Measurements from ENCODE around the gene TMIGD2.
A peak's percentile ranks its signal among the peaks of the same experiment; 100 is the strongest.
"Not testable (repeated sequence)": the region's sequence is repeated elsewhere in the genome, so short reads cannot be mapped to it uniquely, and the experiment has no call there.

TMIGD2 gene

GRCh38 chr19:4342314-4342614, 40.1 kb upstream of the TMIGD2 start:
- Histone ChIP-seq H3K36me3 (ENCODE audit: control insufficient read depth in 5 of 5, insufficient read depth in 5 of 5, low read length in 5 of 5) (peaks cover 0 to 9% (median 4%) of the 10 kb centered on the region in 5 donors), H3K4me1 (ENCODE audit: control insufficient read depth in 5 of 5, insufficient read depth in 5 of 5, low read length in 5 of 5) (peaks cover 8 to 34% (median 28%) of the 10 kb centered on the region in 5 donors), H3K27me3 (ENCODE audit: control insufficient read depth in 5 of 5, insufficient read depth in 4 of 5, low read length in 5 of 5) (peaks cover 0 to 3% (median 0%) of the 10 kb centered on the region in 5 donors), H3K27ac (ENCODE audit: low read depth, low read length) (peak overlapping the region; percentile 93), H3K9ac (ENCODE audit: low read length in 5 of 5) (peak overlapping the region; percentile 62 to 97 (median 80)), H3K4me3 (ENCODE audit: low read depth in 1 of 5, low read length in 5 of 5) (peak overlapping the region; percentile 69 to 87 (median 81)), H3K9me3 (ENCODE audit: control insufficient read depth in 5 of 5, low read length in 5 of 5) (no peaks in the 10 kb centered on the region)

DNA sequence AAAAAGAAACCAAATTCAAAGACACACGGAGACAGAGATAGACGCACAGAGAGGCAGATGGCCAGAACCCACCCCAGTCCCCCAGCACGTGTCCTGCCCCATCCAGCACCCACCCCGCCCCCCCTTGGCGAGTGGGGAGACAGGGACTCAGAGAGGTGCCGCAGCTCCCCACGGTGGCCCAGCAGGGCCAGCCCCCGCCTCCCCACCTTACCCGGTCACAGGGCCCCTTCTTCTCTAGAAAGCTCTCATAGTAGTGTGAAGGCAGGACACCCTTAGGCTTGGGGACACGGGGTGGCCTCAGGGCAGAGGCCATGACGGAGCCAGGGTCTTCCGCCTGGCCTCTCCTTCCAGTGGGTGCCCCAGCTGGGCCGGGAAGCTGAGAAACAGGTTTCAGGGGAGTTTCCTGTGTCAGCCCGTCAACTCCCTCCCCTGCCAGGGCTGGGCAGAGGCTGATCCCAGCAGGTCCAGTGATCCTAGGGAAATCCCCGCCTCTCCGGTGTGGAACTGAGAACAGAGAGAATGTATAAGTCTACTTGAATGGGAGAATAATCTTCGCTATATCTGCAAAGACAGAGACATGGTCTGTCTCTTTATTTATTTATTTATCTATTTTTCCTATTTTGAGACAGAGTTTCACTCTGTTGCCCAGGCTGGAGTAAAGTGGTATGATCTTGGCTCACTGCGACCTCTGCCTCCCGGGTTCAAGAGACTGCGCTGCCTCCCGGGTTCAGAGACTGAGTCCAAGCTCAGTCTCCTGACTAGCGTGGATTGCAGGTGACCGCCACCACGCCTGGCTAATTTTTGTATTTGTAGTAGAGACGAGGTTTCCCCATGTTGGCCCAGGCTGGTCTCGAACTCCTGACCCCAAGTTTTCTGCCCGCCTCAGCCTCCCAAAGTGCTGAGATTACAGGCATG, 36.5 kb upstream of the TMIGD2 start, which contains the start of gene STAP2:
STAP2 (minus strand) TSS at position 387 of the 915 bp plus-strand sequence; CDS start at position 313, 74 bp downstream.
- Histone ChIP-seq H3K9me3 (ENCODE audit: control insufficient read depth in 5 of 5, low read length in 5 of 5) (no peaks in the 10 kb centered on the region), H3K4me3 (ENCODE audit: low read depth in 1 of 5, low read length in 5 of 5) (peak within 1 kb of the TSS; percentile 58 to 82 (median 66)), H3K27me3 (ENCODE audit: control insufficient read depth in 5 of 5, insufficient read depth in 4 of 5, low read length in 5 of 5) (peaks cover 0 to 3% (median 0%) of the 10 kb centered on the region in 5 donors), H3K9ac (ENCODE audit: low read length in 5 of 5) (peak within 1 kb of the TSS; percentile 16 to 87 (median 75)), H3K4me1 (ENCODE audit: control insufficient read depth in 5 of 5, insufficient read depth in 5 of 5, low read length in 5 of 5) (peaks cover 7 to 25% (median 20%) of the 10 kb centered on the region in 5 donors), H3K36me3 (ENCODE audit: control insufficient read depth in 5 of 5, insufficient read depth in 5 of 5, low read length in 5 of 5) (no peaks in the 10 kb centered on the region), H3K27ac (ENCODE audit: low read depth, low read length) (peak within 1 kb of the TSS; percentile 65)

GRCh38 chr19:4337906-4338440, 35.8 kb upstream of the TMIGD2 start:
- Histone ChIP-seq H3K27ac (ENCODE audit: low read depth, low read length) (peak overlapping the region; percentile 65), H3K9ac (ENCODE audit: low read length in 5 of 5) (peak overlapping the region; percentile 16 to 87 (median 75)), H3K4me3 (ENCODE audit: low read depth in 1 of 5, low read length in 5 of 5) (peak overlapping the region; percentile 58 to 82 (median 66)), H3K9me3 (ENCODE audit: control insufficient read depth in 5 of 5, low read length in 5 of 5) (no peaks in the 10 kb centered on the region), H3K36me3 (ENCODE audit: control insufficient read depth in 5 of 5, insufficient read depth in 5 of 5, low read length in 5 of 5) (no peaks in the 10 kb centered on the region), H3K4me1 (ENCODE audit: control insufficient read depth in 5 of 5, insufficient read depth in 5 of 5, low read length in 5 of 5) (peaks cover 7 to 22% (median 18%) of the 10 kb centered on the region in 5 donors), H3K27me3 (ENCODE audit: control insufficient read depth in 5 of 5, insufficient read depth in 4 of 5, low read length in 5 of 5) (peaks cover 0 to 3% (median 0%) of the 10 kb centered on the region in 5 donors)

GRCh38 chr19:4334929-4335570, 32.9 kb upstream of the TMIGD2 start:
- no peaks in the 10 kb centered on the region for H3K36me3 ChIP-seq (ENCODE audit: control insufficient read depth in 5 of 5, insufficient read depth in 5 of 5, low read length in 5 of 5)
- no peaks in the 10 kb centered on the region for H3K27me3 ChIP-seq (ENCODE audit: control insufficient read depth in 5 of 5, insufficient read depth in 4 of 5, low read length in 5 of 5)
- no peak overlapping the region for H3K27ac ChIP-seq (ENCODE audit: low read depth, low read length)
- H3K4me1 ChIP-seq (ENCODE audit: control insufficient read depth in 5 of 5, insufficient read depth in 5 of 5, low read length in 5 of 5): peaks cover 0 to 14% (median 10%) of the 10 kb centered on the region in 5 donors
- H3K9me3 ChIP-seq (ENCODE audit: control insufficient read depth in 5 of 5, low read length in 5 of 5): no peaks in the 10 kb centered on the region
- no peak overlapping the region for H3K4me3 ChIP-seq (ENCODE audit: low read depth in 1 of 5, low read length in 5 of 5)
- no peak overlapping the region for H3K9ac ChIP-seq (ENCODE audit: low read length in 5 of 5)

DNA sequence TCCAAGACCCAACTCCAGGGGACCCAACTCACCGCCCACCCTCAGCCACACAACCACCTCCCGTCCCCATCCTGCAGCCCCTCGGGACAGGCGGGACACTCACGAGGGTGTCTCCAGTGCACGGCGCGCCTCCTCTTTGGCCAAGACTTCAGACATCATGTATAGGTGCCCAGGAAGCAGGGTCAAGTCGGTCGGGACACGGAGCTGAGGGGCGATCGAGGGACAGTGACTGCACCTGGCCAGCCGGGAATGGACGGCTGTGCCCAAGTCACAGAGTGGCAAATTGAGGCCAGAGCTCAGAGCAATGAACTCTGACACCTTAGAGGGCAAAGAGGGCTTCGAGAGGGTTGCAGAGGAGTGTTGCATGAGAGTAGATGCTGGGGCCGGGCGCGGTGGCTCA, 27.7 kb upstream of the TMIGD2 start:
- peaks cover 0 to 25% (median 18%) of the 10 kb centered on the region in 5 donors for H3K4me1 ChIP-seq (ENCODE audit: control insufficient read depth in 5 of 5, insufficient read depth in 5 of 5, low read length in 5 of 5)
- no peaks in the 10 kb centered on the region for H3K9me3 ChIP-seq (ENCODE audit: control insufficient read depth in 5 of 5, low read length in 5 of 5)
- no peaks in the 10 kb centered on the region for H3K36me3 ChIP-seq (ENCODE audit: control insufficient read depth in 5 of 5, insufficient read depth in 5 of 5, low read length in 5 of 5)
- H3K9ac ChIP-seq (ENCODE audit: low read length in 5 of 5): no peak overlapping the region
- no peak overlapping the region for H3K4me3 ChIP-seq (ENCODE audit: low read depth in 1 of 5, low read length in 5 of 5)
- H3K27me3 ChIP-seq (ENCODE audit: control insufficient read depth in 5 of 5, insufficient read depth in 4 of 5, low read length in 5 of 5): peaks cover 0 to 11% (median 5%) of the 10 kb centered on the region in 5 donors
- H3K27ac ChIP-seq (ENCODE audit: low read depth, low read length): no peak overlapping the region

DNA sequence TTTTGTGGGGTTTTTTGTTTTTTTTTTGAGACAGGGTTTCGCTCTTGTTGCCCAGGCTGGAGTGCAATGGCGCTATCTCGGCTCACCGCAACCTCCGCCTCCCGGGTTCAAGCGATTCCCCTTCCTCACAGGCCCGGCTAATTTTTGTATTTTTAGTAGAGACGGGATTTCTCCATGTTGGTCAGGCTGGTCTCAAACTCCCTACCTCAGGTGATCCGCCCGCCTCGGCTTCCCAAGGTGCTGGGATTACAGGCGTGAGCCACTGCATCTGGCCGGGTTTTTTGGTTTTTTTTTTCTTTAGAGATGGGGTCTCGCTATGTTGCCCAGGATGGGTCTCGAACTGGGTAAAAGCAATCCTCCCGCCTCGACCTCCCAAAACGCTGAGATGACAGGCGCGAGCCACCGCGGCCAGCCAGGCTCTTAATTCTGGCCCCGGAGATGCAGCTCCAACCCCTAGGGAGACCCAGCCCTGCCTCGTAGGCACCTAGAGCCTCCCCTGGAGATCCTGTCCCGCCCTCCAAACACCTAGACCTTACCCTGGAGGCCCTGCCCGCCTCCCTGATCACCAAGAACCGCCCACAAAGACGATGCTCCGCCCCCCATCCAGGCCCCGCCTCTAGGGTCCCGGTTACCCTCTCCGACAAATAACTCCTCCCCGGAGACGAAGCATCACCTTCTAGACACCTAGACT, 26.9 kb upstream of the TMIGD2 start:
- H3K9ac ChIP-seq (ENCODE audit: low read length in 5 of 5): peak overlapping the region in 2 of 5 donors; percentile 39 to 52
- H3K4me1 ChIP-seq (ENCODE audit: control insufficient read depth in 5 of 5, insufficient read depth in 5 of 5, low read length in 5 of 5): peaks cover 0 to 25% (median 18%) of the 10 kb centered on the region in 5 donors
- peaks cover 0 to 11% (median 5%) of the 10 kb centered on the region in 5 donors for H3K27me3 ChIP-seq (ENCODE audit: control insufficient read depth in 5 of 5, insufficient read depth in 4 of 5, low read length in 5 of 5)
- peak overlapping the region in 3 of 5 donors; percentile 47 to 67 (median 47) for H3K4me3 ChIP-seq (ENCODE audit: low read depth in 1 of 5, low read length in 5 of 5)
- H3K9me3 ChIP-seq (ENCODE audit: control insufficient read depth in 5 of 5, low read length in 5 of 5); H3K27ac ChIP-seq (ENCODE audit: low read depth, low read length); H3K36me3 ChIP-seq (ENCODE audit: control insufficient read depth in 5 of 5, insufficient read depth in 5 of 5, low read length in 5 of 5): not testable (repeated sequence)

- no peak overlapping the region for H3K27ac ChIP-seq (ENCODE audit: low read depth, low read length)
- H3K9ac ChIP-seq (ENCODE audit: low read length in 5 of 5): peak overlapping the region in 2 of 5 donors; percentile 39 to 52
Measured at GRCh38 chr19:4328243-4328990, 26.2 kb upstream of the TMIGD2 start.

DNA sequence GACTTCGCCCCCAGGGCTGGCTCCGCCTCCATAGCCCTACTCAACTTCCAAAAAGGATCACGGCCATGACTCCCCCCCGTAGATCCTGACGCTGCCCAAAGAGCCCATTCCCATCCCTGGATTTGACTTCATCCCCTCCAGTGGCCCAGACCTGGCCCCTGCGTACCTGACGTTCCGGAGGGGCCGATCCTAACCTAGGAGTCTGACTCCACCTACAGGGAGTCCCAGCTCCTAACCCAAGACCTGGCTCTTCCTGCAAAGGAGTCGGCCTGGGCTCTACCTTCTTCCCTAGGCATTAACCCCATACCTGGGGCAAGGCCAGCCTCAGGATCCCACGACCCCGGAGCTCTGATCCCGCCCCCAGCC, 25.7 kb upstream of the TMIGD2 start:
- Histone ChIP-seq H3K9ac (ENCODE audit: low read length in 5 of 5) (peak overlapping the region in 1 of 5 donors; percentile 11), H3K4me1 (ENCODE audit: control insufficient read depth in 5 of 5, insufficient read depth in 5 of 5, low read length in 5 of 5) (peaks cover 0 to 25% (median 18%) of the 10 kb centered on the region in 5 donors), H3K27me3 (ENCODE audit: control insufficient read depth in 5 of 5, insufficient read depth in 4 of 5, low read length in 5 of 5) (peaks cover 0 to 11% (median 5%) of the 10 kb centered on the region in 5 donors), H3K4me3 (ENCODE audit: low read depth in 1 of 5, low read length in 5 of 5) (peak overlapping the region; percentile 44 to 80 (median 51)), H3K36me3 (ENCODE audit: control insufficient read depth in 5 of 5, insufficient read depth in 5 of 5, low read length in 5 of 5) (no peaks in the 10 kb centered on the region), H3K27ac (ENCODE audit: low read depth, low read length) (no peak overlapping the region), H3K9me3 (ENCODE audit: control insufficient read depth in 5 of 5, low read length in 5 of 5) (no peaks in the 10 kb centered on the region)

More at GRCh38 chr19:4328243-4328990, 26.2 kb upstream of the TMIGD2 start:
- no peaks in the 10 kb centered on the region for H3K36me3 ChIP-seq (ENCODE audit: control insufficient read depth in 5 of 5, insufficient read depth in 5 of 5, low read length in 5 of 5)
- H3K9me3 ChIP-seq (ENCODE audit: control insufficient read depth in 5 of 5, low read length in 5 of 5): no peaks in the 10 kb centered on the region
- peaks cover 0 to 25% (median 18%) of the 10 kb centered on the region in 5 donors for H3K4me1 ChIP-seq (ENCODE audit: control insufficient read depth in 5 of 5, insufficient read depth in 5 of 5, low read length in 5 of 5)
- peak overlapping the region in 4 of 5 donors; percentile 27 to 80 (median 47) for H3K4me3 ChIP-seq (ENCODE audit: low read depth in 1 of 5, low read length in 5 of 5)
- peaks cover 0 to 11% (median 5%) of the 10 kb centered on the region in 5 donors for H3K27me3 ChIP-seq (ENCODE audit: control insufficient read depth in 5 of 5, insufficient read depth in 4 of 5, low read length in 5 of 5)

Measured in subcutaneous abdominal adipose tissue (tissue), 5 donors.